ENCODE results near the gene ABCC6.
A peak's percentile ranks its signal among the peaks of the same experiment; 100 is the strongest.
"Not testable (repeated sequence)": the region's sequence is repeated elsewhere in the genome, so short reads cannot be mapped to it uniquely, and the experiment has no call there.

The ABCC6 gene

DNA sequence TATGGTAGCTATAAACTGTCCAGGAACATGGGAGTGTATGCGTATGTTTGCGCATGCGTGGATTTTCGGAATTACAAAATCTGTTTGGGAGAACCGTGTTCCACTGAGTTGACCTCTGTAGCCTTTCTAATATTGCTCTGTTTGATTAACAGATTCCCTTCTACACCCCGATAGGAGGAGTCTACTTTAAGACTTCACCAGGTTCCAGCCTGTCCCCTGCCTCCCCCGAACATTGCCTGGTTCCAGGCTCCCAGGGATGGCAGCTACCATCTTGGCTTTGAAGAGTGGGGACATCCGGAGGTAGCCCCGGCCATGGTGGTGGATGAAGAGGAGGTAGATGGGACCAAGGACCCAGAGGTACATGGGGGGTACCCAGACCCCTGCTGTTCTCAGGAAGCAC is 1.9 kb downstream of the ABCC6 start:
- not testable (repeated sequence) for DNase-seq

DNA sequence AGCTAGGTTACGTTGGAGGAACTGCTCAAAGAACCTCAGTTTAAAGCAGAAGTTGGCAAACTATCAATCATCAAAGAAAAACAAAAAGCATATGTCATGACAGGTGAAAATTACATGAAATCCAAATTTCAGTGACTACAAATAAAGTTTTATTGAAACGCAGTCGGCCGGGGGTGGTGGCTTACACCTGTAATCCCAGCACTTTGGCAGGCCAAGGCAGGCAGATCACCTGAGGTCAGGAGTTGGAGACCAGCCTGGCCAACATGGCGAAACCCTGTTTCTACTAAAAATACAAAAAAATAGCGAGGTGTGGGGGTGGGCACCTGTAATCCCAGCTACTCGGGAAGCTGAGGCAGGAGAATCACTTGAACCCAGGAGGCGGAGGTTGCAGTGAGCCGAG is 2.8 kb downstream of the ABCC6 start:
- not testable (repeated sequence) for DNase-seq

DNA sequence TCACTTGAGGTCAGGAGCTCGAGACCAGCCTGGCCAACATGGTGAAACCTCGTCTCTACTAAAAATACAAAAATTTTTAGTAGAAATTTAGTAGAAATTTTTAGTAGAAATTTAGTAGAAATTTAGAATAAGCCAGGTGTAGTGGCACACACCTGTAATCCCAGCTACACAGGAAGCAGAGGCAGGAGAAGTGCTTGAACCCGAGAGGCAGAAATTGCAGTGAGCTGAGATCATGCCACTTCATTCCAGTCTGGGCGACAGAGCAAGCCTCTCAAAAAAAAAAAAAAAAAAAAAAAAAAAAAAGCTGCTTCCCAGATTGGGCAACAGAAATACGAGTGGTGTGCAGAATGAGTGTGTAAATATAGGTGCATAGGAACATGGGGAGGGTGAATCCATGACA is 4.5 kb downstream of the ABCC6 start:
- not testable (repeated sequence) for DNase-seq

DNA sequence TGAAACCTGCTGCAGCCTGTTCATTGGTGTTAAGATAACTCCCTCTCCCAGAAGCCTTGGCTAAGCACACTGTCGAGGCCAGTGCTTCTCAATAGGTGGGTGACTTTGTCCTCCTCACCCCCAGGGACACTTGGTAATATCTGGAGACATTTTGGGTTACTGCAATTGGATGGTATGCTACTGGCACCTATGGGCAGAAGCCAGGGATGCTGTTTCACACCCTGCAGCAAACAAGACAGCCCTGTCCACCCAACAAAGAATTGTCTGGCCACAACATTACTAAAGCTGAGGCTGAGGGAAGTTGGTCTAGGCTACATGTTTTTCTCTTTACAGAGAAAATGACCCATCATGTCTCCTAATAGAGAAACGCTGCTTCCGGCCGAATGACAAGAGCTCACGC is 4.9 kb downstream of the ABCC6 start:
- not testable (repeated sequence) for DNase-seq

DNA sequence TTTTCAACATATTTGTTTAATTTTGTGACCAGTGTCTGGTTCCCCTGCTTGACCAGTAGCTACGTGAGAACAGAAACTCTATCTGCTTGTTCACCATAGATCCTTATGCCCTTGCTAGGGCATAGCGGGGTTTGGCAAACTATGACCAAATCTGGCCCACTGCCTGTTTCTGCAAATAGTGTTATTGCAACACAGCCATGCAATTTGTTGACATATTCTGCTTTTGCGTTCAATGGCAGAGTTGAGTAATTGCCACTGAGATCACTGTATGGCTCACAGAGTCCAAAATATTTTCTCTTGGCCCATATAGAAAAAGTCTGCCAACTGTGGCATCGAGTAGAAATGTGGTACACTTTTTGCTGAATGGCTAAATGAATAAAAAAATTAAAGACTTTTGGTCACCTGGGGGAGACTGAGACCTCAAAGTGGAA is 9.4 kb downstream of the ABCC6 start:
- DNase-seq: peak; percentile 75 to 80

DNA sequence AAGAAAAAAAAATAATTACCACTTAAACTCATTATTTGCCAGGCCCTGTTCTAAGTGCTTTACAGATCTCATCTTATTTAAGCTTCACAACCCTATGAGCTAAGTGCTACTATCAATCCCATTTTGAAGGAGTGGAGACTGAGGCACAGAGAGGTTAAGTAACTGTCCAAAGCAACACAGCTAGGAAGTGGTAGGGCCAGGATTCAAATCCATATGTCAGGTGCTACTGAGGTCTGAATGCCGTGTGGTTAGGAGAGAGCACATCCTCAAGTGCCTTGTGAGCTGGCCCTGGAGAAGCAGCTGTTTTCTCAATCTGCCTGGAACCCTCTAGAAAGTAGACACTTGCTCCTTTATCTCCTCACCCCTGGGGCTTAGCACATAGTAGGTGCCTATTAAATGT is 11.9 kb downstream of the ABCC6 start:
- DNase-seq: peak in 1 of 2 donors; percentile 15

DNA sequence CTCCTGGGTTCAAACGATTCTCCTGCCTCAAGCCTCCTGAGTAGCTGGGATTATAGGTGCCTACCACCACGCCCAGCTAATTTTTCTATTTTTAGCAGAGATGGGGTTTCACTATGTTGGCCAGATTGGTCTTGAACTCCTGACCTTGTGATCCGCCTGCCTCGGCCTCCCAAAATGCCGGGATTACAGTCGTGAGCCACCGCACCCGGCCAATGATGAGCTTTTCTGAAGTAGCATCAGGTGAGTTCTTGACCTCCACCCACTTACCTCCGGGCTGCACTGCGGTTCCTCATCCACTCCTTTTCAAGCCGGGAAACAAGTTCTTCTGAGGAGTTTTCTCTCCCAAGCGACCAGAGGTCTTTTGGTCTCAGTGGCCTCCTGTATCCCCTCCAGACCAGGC is 14.8 kb downstream of the ABCC6 start:
- not testable (repeated sequence) for DNase-seq

DNA sequence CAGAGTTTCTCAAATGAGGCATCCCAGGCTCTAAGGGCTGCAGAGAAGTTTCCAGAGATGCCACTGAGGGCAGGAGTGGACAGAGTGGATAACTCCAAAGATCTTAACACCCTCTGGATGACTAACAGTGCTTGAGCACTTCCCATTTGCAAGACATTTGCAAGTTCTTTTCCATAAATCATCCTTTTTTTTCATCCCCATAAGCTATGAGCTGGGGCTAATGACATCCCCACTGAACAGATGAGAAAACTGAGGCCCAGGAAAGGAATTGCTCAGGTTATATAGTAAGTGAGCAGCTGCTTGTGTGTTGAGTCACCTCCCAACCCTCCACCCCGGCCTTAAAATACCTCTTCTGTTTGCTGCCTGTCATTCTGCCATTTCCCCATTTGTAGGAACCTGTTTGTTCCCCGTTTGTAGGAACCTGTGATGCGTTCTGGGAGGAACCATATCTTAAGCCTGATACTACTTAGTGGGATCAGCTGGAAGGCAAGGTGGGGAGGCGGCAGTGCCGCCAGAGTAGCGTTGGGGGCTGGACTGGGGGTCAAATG is 15.4 kb downstream of the ABCC6 start:
- DNase-seq: peak; percentile 21 to 37

DNA sequence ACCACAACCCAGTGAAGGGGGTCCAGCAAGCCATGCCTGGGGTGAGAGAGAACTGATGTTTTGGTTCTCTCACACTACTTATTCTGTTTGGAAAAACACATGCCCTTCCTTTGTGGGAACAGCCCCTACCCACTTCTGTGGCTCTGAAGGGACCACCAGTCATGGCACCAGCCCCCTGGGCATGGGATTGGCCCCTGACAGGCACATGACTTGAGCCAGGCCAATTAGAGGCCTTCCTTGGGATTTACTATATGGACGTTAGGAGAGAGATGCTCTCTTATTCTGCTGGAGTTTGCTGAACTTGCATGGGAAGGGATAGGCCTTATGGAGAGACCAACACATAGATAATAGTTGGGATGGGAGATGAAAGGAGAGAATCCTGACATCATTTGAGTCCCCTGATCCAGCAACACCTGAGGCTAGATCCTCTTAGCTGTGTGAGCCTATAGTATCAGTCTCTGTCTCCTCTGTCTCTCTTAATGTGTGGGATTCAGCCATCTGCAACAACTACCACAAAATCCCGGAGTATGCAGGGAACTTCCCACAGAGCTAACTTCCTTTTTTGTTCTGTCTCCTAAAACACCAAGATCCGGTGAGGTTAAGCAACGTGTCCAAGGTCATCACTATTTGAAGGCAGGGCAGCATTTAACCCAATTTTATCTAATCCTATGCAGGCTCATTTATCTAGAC is 16.1 kb downstream of the ABCC6 start:
- peak; percentile 65 to 75 for DNase-seq

DNA sequence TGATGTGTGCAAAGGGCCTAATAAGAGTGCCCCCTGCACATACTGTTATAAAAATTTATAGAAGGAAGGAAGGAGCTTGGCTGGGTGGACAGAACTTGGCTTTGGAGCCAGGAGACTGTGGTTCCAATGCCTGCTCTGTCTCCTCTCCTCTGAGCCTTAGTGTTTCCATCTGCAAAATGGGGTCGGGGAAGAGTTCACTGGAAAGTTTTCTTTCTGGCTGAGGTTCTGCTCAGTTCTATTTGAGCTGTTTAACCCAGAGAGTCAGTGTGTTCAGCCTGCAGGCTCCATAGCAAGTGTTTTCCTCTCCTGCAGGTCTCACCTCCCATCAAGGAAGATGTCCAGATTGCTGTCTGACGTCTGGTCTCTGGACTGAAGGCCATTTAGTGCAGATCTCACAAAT is 17.4 kb downstream of the ABCC6 start:
- DNase-seq: not testable (repeated sequence)

DNA sequence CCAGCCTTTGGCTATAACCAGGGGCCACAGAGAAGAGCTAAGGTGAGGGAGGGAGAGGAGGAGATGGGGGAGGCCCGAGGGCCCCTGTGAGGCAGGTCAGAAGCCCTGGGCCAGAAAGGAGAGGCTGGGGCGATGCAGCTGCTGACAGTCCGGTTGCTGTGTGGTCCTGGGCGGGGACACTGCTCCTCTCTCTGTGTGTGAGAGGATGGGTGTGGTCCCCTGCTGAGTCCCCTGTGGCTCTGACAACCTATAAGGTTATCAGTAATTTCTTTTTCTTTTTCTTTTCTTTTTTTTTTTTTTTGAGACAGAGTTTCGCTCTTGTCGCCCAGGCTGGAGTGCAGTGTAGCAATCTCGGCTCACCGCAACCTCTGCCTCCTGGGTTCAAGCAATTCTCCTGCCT is 18.7 kb downstream of the ABCC6 start:
- DNase-seq: not testable (repeated sequence)

DNA sequence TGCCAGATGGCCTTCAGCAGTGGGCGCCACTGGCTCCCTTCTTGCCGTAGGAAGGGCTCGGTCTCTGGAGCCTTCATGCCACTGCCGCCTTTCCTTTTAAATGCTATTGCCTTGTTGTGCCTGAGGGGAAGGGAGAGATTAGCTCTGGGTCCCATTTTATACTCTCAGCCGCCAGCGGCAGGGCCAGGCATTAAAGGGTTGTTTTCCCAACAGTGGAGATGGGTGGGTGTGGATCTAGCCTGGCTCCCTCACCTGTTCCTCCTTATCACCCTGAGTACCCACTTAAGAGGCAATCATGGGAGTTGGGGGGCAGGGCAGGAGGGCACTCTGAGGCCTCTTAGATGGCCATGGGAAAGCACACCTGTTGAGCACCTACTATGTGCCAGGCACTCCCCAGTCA is 19.8 kb downstream of the ABCC6 start:
- DNase-seq: not testable (repeated sequence)

DNA sequence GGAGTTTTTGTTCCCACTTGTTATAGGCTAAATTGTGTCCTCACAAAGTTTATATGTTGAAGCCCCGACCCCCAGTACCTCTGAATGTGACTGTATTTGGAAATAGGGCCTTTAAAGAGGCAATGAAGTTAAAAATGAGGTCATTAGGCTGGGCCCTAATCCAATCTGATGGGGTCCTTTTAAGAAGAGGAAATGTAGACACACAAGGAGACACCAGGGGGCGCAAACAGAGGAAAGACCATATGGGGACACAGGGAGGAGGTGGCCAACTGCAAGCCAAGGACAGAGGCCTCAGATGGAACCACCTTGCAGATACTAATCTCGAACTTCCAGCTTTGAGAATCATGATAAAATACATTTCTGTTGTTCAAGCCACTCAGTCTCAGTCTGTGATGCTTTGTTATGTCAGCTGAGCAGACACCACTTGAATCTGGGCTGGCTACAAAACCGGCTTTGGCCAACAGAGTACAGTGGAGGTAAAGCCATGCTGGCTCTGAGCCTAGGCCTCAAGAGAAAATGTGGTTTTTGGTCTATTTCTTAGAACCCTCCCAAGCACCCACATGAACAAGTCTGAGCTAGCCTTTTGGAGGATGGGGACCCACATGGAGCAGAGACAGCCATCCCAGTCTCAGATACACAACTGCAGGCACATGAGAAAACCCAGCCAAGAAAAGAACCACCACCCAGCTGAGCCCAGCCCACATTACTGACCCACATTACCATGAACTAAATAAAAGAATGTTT is 20.7 kb downstream of the ABCC6 start:
- DNase-seq: peak; percentile 70 to 78

DNA sequence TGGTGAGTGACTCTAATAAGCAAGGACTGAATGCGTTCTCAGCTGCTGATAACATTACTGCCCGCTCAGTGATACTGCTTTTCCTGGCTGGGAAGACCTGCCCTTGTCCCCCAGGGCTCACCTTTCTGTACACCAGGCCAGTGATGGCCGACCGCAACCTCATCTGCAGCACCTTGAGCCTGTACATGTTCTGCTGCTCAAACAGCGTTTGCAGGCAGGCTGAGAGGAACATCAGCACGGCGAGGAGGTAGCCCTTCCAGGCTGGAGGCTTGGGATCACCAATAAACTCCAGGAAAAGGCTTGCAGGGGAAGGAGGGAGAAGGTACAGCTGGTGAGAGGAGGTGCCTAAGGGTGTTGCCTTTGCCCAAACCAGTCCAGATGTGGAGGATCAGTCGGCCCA is 21.4 kb downstream of the ABCC6 start:
- not testable (repeated sequence) for DNase-seq

DNA sequence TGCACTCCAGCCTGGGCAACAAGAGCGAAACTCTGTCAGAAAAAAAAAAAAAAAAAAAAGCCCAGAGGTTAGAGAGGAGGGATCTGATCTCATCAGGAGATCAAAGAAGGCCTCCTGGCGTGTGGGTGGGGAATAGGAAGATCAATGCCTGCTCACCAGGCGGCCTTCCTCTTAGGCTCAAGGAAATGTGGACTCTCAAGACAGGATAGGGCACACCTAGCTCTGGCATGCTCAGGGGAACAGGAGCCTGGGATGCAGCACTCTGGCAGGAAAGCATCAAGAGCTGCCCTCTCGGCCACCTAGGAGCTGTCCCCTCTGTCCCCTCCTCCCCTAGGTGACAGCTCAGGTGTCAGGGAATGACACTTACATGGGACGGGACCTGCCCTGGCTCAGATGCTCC is 22.9 kb downstream of the ABCC6 start:
- not testable (repeated sequence) for DNase-seq

DNA sequence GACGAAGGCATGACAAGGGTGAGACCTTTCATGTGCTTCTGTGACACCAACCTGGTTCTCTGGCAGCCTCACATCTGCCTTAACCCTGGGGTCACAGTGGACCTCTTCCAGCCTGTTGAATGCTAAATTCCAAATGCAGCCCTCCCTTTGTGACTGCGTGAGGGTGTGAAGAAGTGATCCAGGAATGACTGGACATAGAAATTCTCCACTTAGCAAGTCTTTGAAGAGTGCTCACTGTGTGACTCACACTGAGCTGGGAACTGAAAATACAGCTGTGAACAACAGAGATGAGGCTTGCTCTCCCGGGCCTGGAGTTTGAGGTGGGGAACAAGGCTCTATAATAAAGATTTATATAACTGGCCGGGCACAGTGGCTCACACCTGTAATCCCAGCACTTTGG is 23.9 kb downstream of the ABCC6 start:
- DNase-seq: not testable (repeated sequence)

DNA sequence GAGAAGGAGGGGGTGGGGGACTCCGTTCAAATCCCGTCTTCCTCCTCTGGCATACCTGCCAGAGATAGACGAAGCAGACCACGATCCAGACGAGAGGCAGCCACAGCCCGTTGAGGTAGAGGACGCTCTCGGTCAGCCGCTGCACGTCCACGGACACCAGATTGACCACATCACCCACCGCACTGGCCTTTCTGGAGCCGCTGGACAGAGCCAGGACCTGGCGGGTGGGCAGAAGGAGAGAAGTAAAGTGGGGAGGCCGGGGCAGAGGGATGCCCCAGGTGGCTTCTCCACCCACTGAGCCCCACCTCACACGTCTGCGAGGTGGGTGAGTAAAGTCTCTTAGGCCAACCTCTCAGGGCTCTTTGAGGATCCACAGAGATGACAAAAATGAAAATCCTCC is 25.3 kb downstream of the ABCC6 start:
- no peak for DNase-seq

DNA sequence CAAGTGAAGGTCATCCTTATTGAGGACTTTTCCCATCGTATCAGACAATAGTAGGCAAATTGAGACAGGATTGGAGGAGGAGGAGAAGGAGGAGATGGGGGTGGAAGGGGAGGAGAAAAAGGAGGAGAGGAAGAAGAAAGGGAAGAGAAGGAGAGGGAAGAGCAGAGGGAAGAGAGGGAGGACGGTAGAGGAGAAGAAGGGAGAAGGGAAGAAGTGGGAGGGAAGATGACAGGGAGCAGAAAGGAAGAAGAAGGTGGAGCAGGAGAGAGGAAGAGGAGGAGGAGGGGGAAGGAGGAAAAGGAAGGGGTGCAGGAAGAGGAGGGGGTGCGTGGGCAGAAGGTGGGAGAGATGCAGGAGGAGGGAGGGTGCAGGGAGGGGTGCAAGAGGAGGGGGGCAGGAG is 26.0 kb downstream of the ABCC6 start:
- DNase-seq: no peak

DNA sequence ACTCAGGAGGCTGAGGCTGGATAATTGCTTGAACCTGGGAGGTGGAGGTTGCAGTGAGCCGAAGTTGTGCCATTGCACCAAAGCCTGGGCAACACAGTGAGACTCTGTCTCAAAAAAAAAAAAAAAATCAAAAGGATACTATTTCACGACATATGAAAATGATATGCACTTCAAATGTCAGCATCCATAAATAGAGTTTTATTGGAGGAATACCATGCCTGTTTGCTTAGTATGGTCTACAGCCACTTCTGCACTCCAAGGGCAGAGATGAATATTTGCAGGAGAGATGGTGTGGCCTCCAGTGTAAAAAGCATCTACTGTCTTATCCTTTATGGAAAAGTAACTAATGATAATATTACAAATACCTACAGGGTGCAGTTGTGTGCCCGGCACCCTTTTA is 27.2 kb downstream of the ABCC6 start:
- no peak for DNase-seq

DNA sequence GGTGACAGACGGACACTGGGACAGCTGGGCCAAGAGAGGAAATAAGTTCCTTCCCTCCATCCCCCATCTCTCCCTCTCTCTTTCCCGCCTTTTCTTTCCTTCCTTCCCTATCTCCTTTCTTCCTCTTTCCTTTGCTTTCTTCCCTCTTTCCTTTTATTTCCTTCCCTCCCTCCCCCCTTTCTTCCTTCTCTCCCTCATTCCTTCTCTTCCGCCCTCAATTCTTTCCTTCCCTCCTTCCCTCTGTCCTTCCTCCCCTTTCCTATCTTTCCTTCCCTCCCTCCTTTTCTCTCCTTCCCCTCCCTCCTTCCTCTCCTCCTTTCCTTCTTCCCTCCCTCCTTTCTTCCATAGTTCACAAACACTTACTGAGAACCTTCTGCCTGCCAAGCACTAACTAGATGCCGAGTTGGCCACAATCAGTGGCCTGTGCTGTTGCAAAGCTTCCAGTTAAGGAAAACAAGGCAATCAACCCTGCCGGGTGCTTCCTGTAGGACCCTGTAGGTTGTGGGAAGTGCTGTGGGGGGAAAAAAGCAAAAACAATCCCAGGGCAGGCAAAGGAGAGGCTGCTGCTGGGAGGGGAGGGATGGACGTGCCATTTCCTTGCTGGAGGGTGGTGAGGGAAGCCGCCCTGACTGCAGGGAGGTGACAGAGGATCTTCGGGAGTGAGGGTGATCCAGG is 31.7 kb downstream of the ABCC6 start:
- no peak for DNase-seq

DNA sequence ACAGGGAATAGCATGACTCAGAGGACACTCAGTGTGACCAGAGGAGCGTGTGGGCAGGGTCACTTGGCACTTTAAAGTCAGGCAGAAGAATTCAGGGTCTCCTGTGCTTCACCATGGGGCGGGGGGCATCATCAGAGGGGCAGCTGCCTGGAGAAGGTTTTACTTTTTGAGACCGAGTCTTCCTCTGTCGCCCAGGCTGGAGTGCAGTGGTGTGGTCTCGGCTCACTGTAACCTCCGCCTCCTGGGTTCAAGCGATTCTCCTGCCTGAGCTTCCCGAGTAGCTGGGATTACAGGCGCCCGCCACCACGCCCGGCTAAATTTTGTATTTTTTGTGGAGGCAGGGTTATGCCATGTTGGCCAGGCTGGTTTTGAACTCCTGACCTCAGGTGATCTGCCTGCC is 32.3 kb downstream of the ABCC6 start:
- not testable (repeated sequence) for DNase-seq

DNA sequence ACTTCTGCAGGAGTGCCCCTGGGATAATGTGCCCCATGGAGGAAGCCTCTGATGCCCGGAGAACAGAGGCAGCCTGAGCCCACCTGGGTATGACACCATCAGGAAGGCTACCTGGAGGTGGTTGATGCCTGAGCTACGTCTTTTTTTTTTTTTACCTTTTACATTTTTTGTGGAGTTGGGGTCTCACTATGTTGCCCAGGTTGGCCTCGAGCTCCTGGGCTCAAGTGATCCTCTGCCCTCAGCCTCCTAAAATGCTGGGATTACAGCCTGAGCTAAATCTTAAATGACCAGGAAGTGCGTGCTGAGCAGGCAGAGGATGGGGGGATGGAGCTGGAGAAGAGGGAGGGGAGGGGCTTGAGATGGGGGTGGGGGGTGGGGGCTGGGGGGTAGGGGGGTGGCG is 32.7 kb downstream of the ABCC6 start:
- DNase-seq: no peak

DNA sequence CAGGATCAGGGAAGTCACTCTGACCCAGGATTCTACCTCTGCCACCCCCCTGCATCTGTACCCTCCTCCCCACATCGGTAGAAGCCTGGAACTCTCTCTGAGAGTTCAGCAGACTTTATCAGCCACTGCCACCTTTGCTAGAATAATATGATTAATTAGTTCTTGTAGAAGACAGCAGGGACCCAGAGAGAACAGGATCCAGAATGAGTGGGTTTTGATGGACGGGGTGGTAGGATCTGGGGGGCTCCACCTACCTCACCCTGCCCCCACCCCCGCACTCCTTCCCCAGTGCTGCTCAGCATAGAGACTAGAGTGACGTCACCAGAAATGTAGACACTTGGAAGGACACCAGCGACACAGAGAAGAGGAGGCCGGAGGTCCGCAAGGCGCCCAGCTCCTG is 33.5 kb downstream of the ABCC6 start:
- no peak for DNase-seq

Measured in inflammatory macrophage (primary cell).